KMS-11 (cell line): ENCODE measurements around the gene CENPVL2.
"Not testable (repeated sequence)": the region's sequence is repeated elsewhere in the genome, so short reads cannot be mapped to it uniquely, and the experiment has no call there.

Experiments used
- H2AFZ ChIP-seq: fragments of 200-600 bp; sonication (generic); 2 replicates; pipeline ENCODE4 v1.6.1; 2016; ENCODE audit warnings: antibody characterized with exemption, mixed run types, low read depth
- H3K27ac ChIP-seq: fragments of 200-600 bp; sonication (generic); 2 replicates; pipeline ENCODE4 v1.6.1; 2016; ENCODE audit warnings: mild to moderate bottlenecking, mixed run types
- H3K27me3 ChIP-seq: fragments of 200-600 bp; sonication (generic); 2 replicates; pipeline ENCODE4 v1.6.1; 2017; ENCODE audit warnings: mild to moderate bottlenecking, low read depth, mixed run types, moderate library complexity; ENCODE audit not compliant: insufficient read depth
- H3K36me3 ChIP-seq: fragments of 200-600 bp; sonication (generic); 2 replicates; pipeline ENCODE4 v1.6.1; 2017; ENCODE audit warnings: mild to moderate bottlenecking, mixed run types; ENCODE audit not compliant: insufficient read depth
- H3K4me1 ChIP-seq: fragments of 200-600 bp; sonication (generic); 2 replicates; pipeline ENCODE4 v1.6.1; 2016; ENCODE audit warnings: mild to moderate bottlenecking, low read depth, mixed run types; ENCODE audit not compliant: poor library complexity, severe bottlenecking
- H3K4me2 ChIP-seq: fragments of 200-600 bp; sonication (generic); 2 replicates; pipeline ENCODE4 v1.7.0; 2016; ENCODE audit warnings: mild to moderate bottlenecking, mixed run types
- H3K4me3 ChIP-seq: fragments of 200-600 bp; sonication (generic); IDR thresholded peaks from 2 replicates; pipeline ENCODE4 v1.6.1; 2017; ENCODE audit warnings: low read depth, low read length, mixed read lengths; ENCODE audit not compliant: insufficient read depth
- H3K79me2 ChIP-seq: fragments of 200-600 bp; sonication (generic); 2 replicates; pipeline ENCODE4 v1.6.1; 2016; ENCODE audit warnings: low read depth, mixed run types; ENCODE audit not compliant: insufficient read depth
- H3K9ac ChIP-seq: fragments of 200-600 bp; sonication (generic); 2 replicates; pipeline ENCODE4 v1.6.1; 2016; ENCODE audit warnings: mild to moderate bottlenecking, mixed run types
- H4K20me1 ChIP-seq: fragments of 200-600 bp; sonication (generic); 2 replicates; pipeline ENCODE4 v1.6.1; 2016; ENCODE audit warnings: mild to moderate bottlenecking, mixed run types; ENCODE audit not compliant: insufficient read depth
- CTCF ChIP-seq: fragments of 200-600 bp; sonication (generic); conservative IDR thresholded peaks from 2 replicates; pipeline ENCODE4 v1.6.1; 2017; ENCODE audit warnings: low read depth, mild to moderate bottlenecking, antibody characterized with exemption, low read length, moderate library complexity, mixed read lengths

The CENPVL2 gene

DNA sequence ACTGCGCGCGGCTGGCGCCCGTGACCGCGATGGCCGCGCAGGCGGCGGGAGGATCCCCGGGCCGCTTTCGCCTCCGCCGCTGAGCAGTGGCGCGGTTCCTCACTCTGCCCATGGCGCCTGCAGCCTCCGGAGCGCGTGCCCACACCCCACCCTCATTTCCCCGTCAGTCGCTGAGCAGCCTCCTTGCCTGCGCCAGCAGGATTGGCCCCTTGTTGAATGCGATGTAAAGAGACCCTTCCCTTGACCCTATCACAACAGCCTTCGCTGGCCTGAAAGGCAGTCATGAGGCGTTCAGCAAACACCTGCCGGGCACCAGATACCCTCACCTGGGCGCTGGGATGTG is at the start of gene CENPVL2:
Gene CENPVL2 (minus strand): TSS at position 112 of the 343 bp plus-strand sequence. CDS start 0 bp downstream, at position 112.
- H3K27me3 ChIP-seq, H3K79me2 ChIP-seq, H3K27ac ChIP-seq, H3K9ac ChIP-seq, H2AFZ ChIP-seq, H3K36me3 ChIP-seq, H3K4me1 ChIP-seq, H4K20me1 ChIP-seq, H3K4me3 ChIP-seq, H3K4me2 ChIP-seq: not testable (repeated sequence)

GRCh38 chrX:51728202-51728601 is 45.6 kb upstream of the CENPVL2 start:
- no peak overlapping the region for H3K4me3 ChIP-seq
- no peak overlapping the region for H3K27ac ChIP-seq
- H4K20me1 ChIP-seq = no peaks in the 10 kb centered on the region
- H3K4me1 ChIP-seq = no peaks in the 10 kb centered on the region
- no peak overlapping the region for H2AFZ ChIP-seq
- no peak overlapping the region for H3K9ac ChIP-seq
- TF ChIP-seq CTCF = no peak
- H3K4me2 ChIP-seq = no peak overlapping the region
- no peaks in the 10 kb centered on the region for H3K79me2 ChIP-seq
- H3K36me3 ChIP-seq = no peaks in the 10 kb centered on the region
- H3K27me3 ChIP-seq = no peaks in the 10 kb centered on the region

- not testable (repeated sequence) for H3K9ac ChIP-seq, H3K79me2 ChIP-seq, H2AFZ ChIP-seq, H3K4me2 ChIP-seq, H4K20me1 ChIP-seq, H3K27ac ChIP-seq, H3K36me3 ChIP-seq, H3K4me3 ChIP-seq, H3K4me1 ChIP-seq, H3K27me3 ChIP-seq
Measured at GRCh38 chrX:51712943-51713647, 30.5 kb upstream of the CENPVL2 start.

GRCh38 chrX:51710277-51711164 is 27.9 kb upstream of the CENPVL2 start, which contains the start of gene CENPVL1:
TSS of gene CENPVL1 (plus strand) at chrX:51710512. CDS start at chrX:51710512, 0 bp downstream.
- not testable (repeated sequence) for H3K27me3 ChIP-seq, H3K4me1 ChIP-seq, H3K4me3 ChIP-seq, H3K36me3 ChIP-seq, H3K79me2 ChIP-seq, H3K9ac ChIP-seq, H3K4me2 ChIP-seq, H2AFZ ChIP-seq, H4K20me1 ChIP-seq, H3K27ac ChIP-seq

- no peak overlapping the region for H3K9ac ChIP-seq
- no peaks in the 10 kb centered on the region for H3K36me3 ChIP-seq
- H3K27me3 ChIP-seq = no peaks in the 10 kb centered on the region
- H3K4me2 ChIP-seq = no peak overlapping the region
- H3K27ac ChIP-seq = no peak overlapping the region
- H4K20me1 ChIP-seq = no peaks in the 10 kb centered on the region
- no peak overlapping the region for H3K4me3 ChIP-seq
- TF ChIP-seq CTCF = no peak
- no peak overlapping the region for H2AFZ ChIP-seq
- no peaks in the 10 kb centered on the region for H3K4me1 ChIP-seq
- H3K79me2 ChIP-seq = no peaks in the 10 kb centered on the region
Measured at GRCh38 chrX:51697397-51697796, 14.8 kb upstream of the CENPVL2 start.
